Gastroesophageal sphincter (tissue), 3 donors: ENCODE results near the gene MSRB2.

Experiments
- POLR2AphosphoS5 ChIP-seq: sonication (generic); formaldehyde crosslinking; IDR thresholded peaks from one replicate; pipeline ENCODE4 v1.6.1; 2017; ENCODE audit warnings: antibody characterized with exemption
- TF ChIP-seq, protein P1 (sequence below), 4 experiments: fragments of 200-600 bp in 2 of 4; fragments of 450-650 bp in 2 of 4; sonication (generic) in 1 of 4; IDR thresholded peaks; one replicate each; pipeline ENCODE4 v1.5.1; 2017 to 2019; ENCODE audit warnings: antibody characterized with exemption in 4 of 4, mild to moderate bottlenecking in 2 of 4, moderate library complexity in 2 of 4

DNA sequence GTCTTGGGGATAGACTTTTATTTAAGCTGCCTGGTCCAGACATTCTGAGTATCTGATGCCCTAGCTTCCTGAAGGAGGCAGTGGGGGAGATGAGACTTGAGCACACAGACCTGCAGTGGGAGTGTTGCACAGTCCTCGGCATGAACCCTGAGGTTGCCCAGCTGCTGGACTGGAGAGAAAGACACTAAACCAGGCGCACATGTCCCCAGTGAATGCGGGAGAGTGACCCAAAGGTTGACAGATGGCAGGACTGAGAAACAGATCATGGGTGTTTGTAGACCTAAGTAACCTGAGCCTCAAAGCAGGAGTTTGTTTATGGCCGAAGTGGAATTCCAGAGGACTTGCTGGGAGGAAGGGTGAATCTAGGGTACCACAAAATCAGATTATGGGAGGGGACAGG is 15.7 kb upstream of the MSRB2 start:
- no peak for TF ChIP-seq POLR2AphosphoS5
- TF ChIP-seq, protein P1, sequence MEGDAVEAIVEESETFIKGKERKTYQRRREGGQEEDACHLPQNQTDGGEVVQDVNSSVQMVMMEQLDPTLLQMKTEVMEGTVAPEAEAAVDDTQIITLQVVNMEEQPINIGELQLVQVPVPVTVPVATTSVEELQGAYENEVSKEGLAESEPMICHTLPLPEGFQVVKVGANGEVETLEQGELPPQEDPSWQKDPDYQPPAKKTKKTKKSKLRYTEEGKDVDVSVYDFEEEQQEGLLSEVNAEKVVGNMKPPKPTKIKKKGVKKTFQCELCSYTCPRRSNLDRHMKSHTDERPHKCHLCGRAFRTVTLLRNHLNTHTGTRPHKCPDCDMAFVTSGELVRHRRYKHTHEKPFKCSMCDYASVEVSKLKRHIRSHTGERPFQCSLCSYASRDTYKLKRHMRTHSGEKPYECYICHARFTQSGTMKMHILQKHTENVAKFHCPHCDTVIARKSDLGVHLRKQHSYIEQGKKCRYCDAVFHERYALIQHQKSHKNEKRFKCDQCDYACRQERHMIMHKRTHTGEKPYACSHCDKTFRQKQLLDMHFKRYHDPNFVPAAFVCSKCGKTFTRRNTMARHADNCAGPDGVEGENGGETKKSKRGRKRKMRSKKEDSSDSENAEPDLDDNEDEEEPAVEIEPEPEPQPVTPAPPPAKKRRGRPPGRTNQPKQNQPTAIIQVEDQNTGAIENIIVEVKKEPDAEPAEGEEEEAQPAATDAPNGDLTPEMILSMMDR (IDR thresholded peaks at IDR 0.05), result no peak
